MM.1S (cell line): ENCODE data around the gene RYR2.
"Not testable (repeated sequence)": the region's sequence is repeated elsewhere in the genome, so short reads cannot be mapped to it uniquely, and the experiment has no call there.

Source experiments
- EZH2 ChIP-seq: fragments of 300-600 bp; sonication (generic); optimal IDR thresholded peaks from 2 replicates; pipeline ENCODE3; 2017; ENCODE audit warnings: low read depth, mild to moderate bottlenecking, antibody characterized with exemption, low read length, mixed read lengths
- EZH2phosphoT487 ChIP-seq: fragments of 300-600 bp; sonication (generic); IDR thresholded peaks from 2 replicates; pipeline ENCODE4 v1.6.1; 2018; ENCODE audit warnings: antibody characterized with exemption, low read length
- TF ChIP-seq, protein P1 (sequence below): fragments of 300-600 bp; sonication (generic); IDR thresholded peaks from 2 replicates; pipeline ENCODE4 v1.5.1; 2016; ENCODE audit warnings: antibody characterized with exemption, low read length, mixed read lengths

DNA sequence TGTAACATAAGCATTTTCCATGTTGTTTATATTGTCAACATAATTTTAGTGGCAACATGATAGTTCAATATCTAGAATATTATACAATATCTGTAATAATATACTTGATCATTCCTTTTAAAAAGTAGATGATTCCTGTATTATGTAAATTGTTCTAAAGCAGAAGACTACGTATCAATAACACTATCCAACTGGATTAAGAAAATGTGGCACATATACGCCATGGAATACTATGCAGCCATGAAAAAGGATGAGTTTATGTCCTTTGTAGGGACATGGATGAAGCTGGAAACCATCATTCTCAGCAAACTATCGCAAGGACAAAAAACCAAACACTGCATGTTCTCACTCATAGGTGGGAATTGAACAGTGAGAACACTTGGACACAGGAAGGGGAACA lies 329.5 kb downstream of the RYR2 start:
- TF ChIP-seq, protein P1, sequence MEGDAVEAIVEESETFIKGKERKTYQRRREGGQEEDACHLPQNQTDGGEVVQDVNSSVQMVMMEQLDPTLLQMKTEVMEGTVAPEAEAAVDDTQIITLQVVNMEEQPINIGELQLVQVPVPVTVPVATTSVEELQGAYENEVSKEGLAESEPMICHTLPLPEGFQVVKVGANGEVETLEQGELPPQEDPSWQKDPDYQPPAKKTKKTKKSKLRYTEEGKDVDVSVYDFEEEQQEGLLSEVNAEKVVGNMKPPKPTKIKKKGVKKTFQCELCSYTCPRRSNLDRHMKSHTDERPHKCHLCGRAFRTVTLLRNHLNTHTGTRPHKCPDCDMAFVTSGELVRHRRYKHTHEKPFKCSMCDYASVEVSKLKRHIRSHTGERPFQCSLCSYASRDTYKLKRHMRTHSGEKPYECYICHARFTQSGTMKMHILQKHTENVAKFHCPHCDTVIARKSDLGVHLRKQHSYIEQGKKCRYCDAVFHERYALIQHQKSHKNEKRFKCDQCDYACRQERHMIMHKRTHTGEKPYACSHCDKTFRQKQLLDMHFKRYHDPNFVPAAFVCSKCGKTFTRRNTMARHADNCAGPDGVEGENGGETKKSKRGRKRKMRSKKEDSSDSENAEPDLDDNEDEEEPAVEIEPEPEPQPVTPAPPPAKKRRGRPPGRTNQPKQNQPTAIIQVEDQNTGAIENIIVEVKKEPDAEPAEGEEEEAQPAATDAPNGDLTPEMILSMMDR = not testable (repeated sequence)
- TF ChIP-seq EZH2phosphoT487, EZH2: not testable (repeated sequence)
